ENCODE measurements around the gene FAM229A.
A peak's percentile ranks its signal among the peaks of the same experiment; 100 is the strongest.

Gene FAM229A

DNA sequence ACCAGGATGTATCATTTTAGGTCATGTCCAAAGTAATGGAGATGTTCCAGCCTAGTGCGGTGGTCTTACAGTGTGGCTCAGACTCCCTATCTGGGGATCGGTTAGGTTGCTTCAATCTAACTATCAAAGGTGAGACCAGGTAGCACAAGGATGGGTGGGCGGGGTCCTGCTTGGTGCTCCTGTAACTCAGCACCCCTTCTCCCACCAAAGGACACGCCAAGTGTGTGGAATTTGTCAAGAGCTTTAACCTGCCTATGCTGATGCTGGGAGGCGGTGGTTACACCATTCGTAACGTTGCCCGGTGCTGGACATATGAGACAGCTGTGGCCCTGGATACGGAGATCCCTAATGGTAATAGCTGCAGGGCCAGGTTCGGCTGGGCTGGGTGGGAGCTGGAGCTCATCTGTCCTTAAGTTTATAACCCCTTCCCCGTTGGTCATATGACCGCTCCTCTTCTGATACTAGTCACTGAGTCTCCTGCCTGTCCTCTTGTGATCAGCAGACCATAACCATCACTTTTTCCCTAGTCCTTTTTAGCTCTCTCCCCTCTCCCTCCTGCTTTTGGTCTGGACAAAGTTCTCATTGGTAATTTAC is 31.6 kb downstream of the FAM229A start:
- no peaks in the 10 kb centered on the region for H3K9me3 ChIP-seq (ENCODE audit: control insufficient read depth, low read length)
- peaks cover 68 to 83% of the 10 kb centered on the region in 2 experiments for H3K36me3 ChIP-seq (ENCODE audit: control insufficient read depth in 1 of 2, insufficient read depth in 2 of 2, low read depth in 1 of 2, low read length in 2 of 2)
- peaks cover 8% of the 10 kb centered on the region for H3K79me1 ChIP-seq (replicated peaks; ENCODE audit: low read length, poor library complexity, severe bottlenecking)
- H2BK12ac ChIP-seq (ENCODE audit: low read length in 2 of 2), result no peak overlapping the region
- H3K4me1 ChIP-seq (ENCODE audit: control insufficient read depth, insufficient read depth, low read depth, low read length), result peaks cover 19% of the 10 kb centered on the region
- no peaks in the 10 kb centered on the region for H3K27me3 ChIP-seq (ENCODE audit: control insufficient read depth in 1 of 2, insufficient read depth in 1 of 2, low read length in 2 of 2)
- no peak overlapping the region for H3K23ac ChIP-seq (ENCODE audit: low read length in 2 of 2)
- H3K4me2 ChIP-seq (ENCODE audit: low read length, poor library complexity, severe bottlenecking), result no peak overlapping the region
- H2BK15ac ChIP-seq (ENCODE audit: low read depth, poor library complexity, severe bottlenecking), result no peak overlapping the region
- no peak overlapping the region for H2AFZ ChIP-seq (ENCODE audit: low read depth, low read length)
- no peak overlapping the region for H2AK5ac ChIP-seq (ENCODE audit: low read length, severe bottlenecking)
- H4K91ac ChIP-seq (ENCODE audit: low read length), result no peak overlapping the region
- no peak overlapping the region for H2BK120ac ChIP-seq (ENCODE audit: low read depth, low read length)
- H3K4ac ChIP-seq (ENCODE audit: low read depth in 1 of 2, low read length in 2 of 2), result no peak overlapping the region
- no peak overlapping the region for H2BK5ac ChIP-seq (ENCODE audit: low read depth, low read length, poor library complexity, severe bottlenecking)
- no peak overlapping the region for H4K8ac ChIP-seq (ENCODE audit: low read length)
- no peak overlapping the region for H3K4me3 ChIP-seq (ENCODE audit: insufficient read depth in 1 of 2, low read depth in 1 of 2, low read length in 2 of 2)
- H3K9ac ChIP-seq (ENCODE audit: low read length), result no peak overlapping the region
- H3K18ac ChIP-seq (ENCODE audit: low read depth in 1 of 2, low read length in 2 of 2), result no peak overlapping the region
- no peak for DNase-seq
- 90% methylated on average over 12 of the region's 12 CpGs for WGBS
- no peak overlapping the region for H3K14ac ChIP-seq (ENCODE audit: low read length in 2 of 2)
- no peak overlapping the region for H3K27ac ChIP-seq (ENCODE audit: low read length, poor library complexity, severe bottlenecking)

DNA sequence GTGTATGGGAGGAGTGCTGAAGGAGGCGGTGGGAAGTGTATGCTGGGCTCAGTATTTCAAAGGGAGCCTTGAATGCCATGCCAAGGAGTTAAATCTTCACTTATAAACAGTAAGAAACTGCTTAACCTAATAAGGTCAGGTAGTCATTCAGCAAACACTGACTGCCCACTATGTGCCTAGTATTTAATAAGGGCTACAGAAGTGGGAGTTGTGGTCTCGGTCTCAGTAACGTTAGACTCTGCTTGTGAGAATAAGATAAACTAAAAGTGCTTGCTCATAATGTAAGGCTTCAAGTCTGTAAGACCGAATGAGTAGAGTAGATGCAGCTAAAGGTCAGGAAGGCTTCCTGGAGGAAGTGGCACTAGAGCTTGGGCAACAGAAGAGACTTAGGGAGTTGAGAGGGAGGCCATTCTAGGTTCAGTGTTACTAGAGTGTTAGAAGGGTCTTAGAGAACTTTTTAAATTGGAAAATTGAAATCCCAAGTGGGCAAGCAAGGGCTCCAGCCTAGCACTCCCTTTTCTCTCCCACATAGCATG is 32.3 kb downstream of the FAM229A start:
- Histone ChIP-seq H4K91ac (ENCODE audit: low read length) (no peak overlapping the region), H3K9ac (ENCODE audit: low read length) (no peak overlapping the region), H3K4me1 (ENCODE audit: control insufficient read depth, insufficient read depth, low read depth, low read length) (peaks cover 19% of the 10 kb centered on the region), H2BK15ac (ENCODE audit: low read depth, poor library complexity, severe bottlenecking) (peak overlapping the region; percentile 21), H3K27ac (ENCODE audit: low read length, poor library complexity, severe bottlenecking) (no peak overlapping the region), H3K27me3 (ENCODE audit: control insufficient read depth in 1 of 2, insufficient read depth in 1 of 2, low read length in 2 of 2) (no peaks in the 10 kb centered on the region), H3K36me3 (ENCODE audit: control insufficient read depth in 1 of 2, insufficient read depth in 2 of 2, low read depth in 1 of 2, low read length in 2 of 2) (peaks cover 68 to 87% of the 10 kb centered on the region in 2 experiments), H3K4ac (ENCODE audit: low read depth in 1 of 2, low read length in 2 of 2) (no peak overlapping the region), H3K23ac (ENCODE audit: low read length in 2 of 2) (no peak overlapping the region), H4K8ac (ENCODE audit: low read length) (no peak overlapping the region), H3K79me1 (replicated peaks; ENCODE audit: low read length, poor library complexity, severe bottlenecking) (peaks cover 8% of the 10 kb centered on the region), H3K18ac (ENCODE audit: low read depth in 1 of 2, low read length in 2 of 2) (no peak overlapping the region), H3K4me2 (ENCODE audit: low read length, poor library complexity, severe bottlenecking) (no peak overlapping the region), H2BK120ac (ENCODE audit: low read depth, low read length) (no peak overlapping the region), H2BK12ac (ENCODE audit: low read length in 2 of 2) (no peak overlapping the region), H3K14ac (ENCODE audit: low read length in 2 of 2) (no peak overlapping the region), H2BK5ac (ENCODE audit: low read depth, low read length, poor library complexity, severe bottlenecking) (no peak overlapping the region), H2AFZ (ENCODE audit: low read depth, low read length) (no peak overlapping the region), H3K9me3 (ENCODE audit: control insufficient read depth, low read length) (no peaks in the 10 kb centered on the region), H3K4me3 (ENCODE audit: insufficient read depth in 1 of 2, low read depth in 1 of 2, low read length in 2 of 2) (no peak overlapping the region), H2AK5ac (ENCODE audit: low read length, severe bottlenecking) (no peak overlapping the region)
- no peak for DNase-seq
- 98% methylated on average over 3 of the region's 4 CpGs for WGBS

DNA sequence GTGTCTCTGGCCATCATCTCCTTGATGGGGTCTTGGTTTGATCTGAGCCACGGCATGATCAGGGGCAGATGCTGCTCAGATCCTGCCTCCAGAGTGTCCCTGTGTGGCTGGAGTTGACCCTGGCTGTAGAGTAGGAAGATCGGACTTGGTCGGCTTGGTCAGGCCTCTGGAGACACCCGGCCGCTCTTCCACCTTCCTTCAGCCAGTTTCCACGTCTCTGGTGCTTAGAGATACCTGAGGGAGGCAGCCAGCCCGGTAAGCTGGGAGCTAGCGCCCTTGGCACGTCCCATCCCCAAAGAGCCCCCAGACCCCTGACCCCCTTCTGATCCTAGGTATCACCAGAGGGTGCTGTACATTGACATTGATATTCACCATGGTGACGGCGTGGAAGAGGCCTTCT is 35.1 kb downstream of the FAM229A start:
- Histone ChIP-seq H2AK5ac (ENCODE audit: low read length, severe bottlenecking) (no peak overlapping the region), H3K9me3 (ENCODE audit: control insufficient read depth, low read length) (no peaks in the 10 kb centered on the region), H3K4me2 (ENCODE audit: low read length, poor library complexity, severe bottlenecking) (no peak overlapping the region), H3K9ac (ENCODE audit: low read length) (no peak overlapping the region), H3K79me1 (replicated peaks; ENCODE audit: low read length, poor library complexity, severe bottlenecking) (peaks cover 22% of the 10 kb centered on the region), H3K4me1 (ENCODE audit: control insufficient read depth, insufficient read depth, low read depth, low read length) (peaks cover 3% of the 10 kb centered on the region), H2BK5ac (ENCODE audit: low read depth, low read length, poor library complexity, severe bottlenecking) (no peak overlapping the region), H3K27ac (ENCODE audit: low read length, poor library complexity, severe bottlenecking) (no peak overlapping the region), H2BK120ac (ENCODE audit: low read depth, low read length) (no peak overlapping the region), H3K14ac (ENCODE audit: low read length in 2 of 2) (no peak overlapping the region), H3K27me3 (ENCODE audit: control insufficient read depth in 1 of 2, insufficient read depth in 1 of 2, low read length in 2 of 2) (no peaks in the 10 kb centered on the region), H3K23ac (ENCODE audit: low read length in 2 of 2) (no peak overlapping the region), H3K18ac (ENCODE audit: low read depth in 1 of 2, low read length in 2 of 2) (no peak overlapping the region), H2BK12ac (ENCODE audit: low read length in 2 of 2) (no peak overlapping the region), H3K4me3 (ENCODE audit: insufficient read depth in 1 of 2, low read depth in 1 of 2, low read length in 2 of 2) (no peak overlapping the region), H4K8ac (ENCODE audit: low read length) (no peak overlapping the region), H2AFZ (ENCODE audit: low read depth, low read length) (no peak overlapping the region), H2BK15ac (ENCODE audit: low read depth, poor library complexity, severe bottlenecking) (no peak overlapping the region), H4K91ac (ENCODE audit: low read length) (no peak overlapping the region), H3K4ac (ENCODE audit: low read depth in 1 of 2, low read length in 2 of 2) (no peak overlapping the region), H3K36me3 (ENCODE audit: control insufficient read depth in 1 of 2, insufficient read depth in 2 of 2, low read depth in 1 of 2, low read length in 2 of 2) (peaks cover 61 to 72% of the 10 kb centered on the region in 2 experiments)
- no peak for DNase-seq
- over 99% methylated on average over 11 of the region's 11 CpGs for WGBS

DNA sequence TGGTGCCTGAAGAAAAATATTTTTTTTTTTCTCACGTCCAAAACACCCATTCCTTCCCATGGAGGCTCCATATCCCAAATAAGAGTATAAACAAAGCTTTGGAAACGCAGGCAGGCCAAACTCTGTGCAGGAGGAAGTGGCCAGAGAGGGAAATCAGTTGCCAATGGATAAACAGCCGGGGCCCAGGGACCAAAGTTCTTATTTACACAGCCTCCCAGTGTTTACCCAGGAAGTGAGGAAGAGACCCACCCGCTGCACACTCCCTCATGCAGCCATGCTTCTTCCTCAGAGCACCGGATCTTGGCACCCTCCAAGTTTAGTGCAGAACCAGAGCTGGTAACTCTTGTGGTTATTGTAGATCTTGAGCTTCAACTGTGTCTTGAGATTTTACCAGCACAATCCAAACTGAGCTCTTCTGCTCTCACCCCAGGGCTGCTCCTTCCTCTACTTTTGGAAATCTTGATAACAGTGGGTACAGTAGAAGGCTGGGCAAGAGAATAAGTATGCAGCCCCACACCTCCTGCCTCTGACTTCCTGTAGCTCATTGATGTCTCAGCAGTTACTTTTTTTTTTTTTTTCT is 40.5 kb downstream of the FAM229A start:
- Histone ChIP-seq H3K9me3 (ENCODE audit: control insufficient read depth, low read length) (no peaks in the 10 kb centered on the region), H3K4me1 (ENCODE audit: control insufficient read depth, insufficient read depth, low read depth, low read length) (peaks cover 3% of the 10 kb centered on the region), H3K18ac (ENCODE audit: low read depth in 1 of 2, low read length in 2 of 2) (no peak overlapping the region), H3K4ac (ENCODE audit: low read depth in 1 of 2, low read length in 2 of 2) (no peak overlapping the region), H3K27me3 (ENCODE audit: control insufficient read depth in 1 of 2, insufficient read depth in 1 of 2, low read length in 2 of 2) (no peaks in the 10 kb centered on the region), H3K4me3 (ENCODE audit: insufficient read depth in 1 of 2, low read depth in 1 of 2, low read length in 2 of 2) (no peak overlapping the region), H3K9ac (ENCODE audit: low read length) (no peak overlapping the region), H3K79me1 (replicated peaks; ENCODE audit: low read length, poor library complexity, severe bottlenecking) (peaks cover 30% of the 10 kb centered on the region), H4K91ac (ENCODE audit: low read length) (no peak overlapping the region), H2BK5ac (ENCODE audit: low read depth, low read length, poor library complexity, severe bottlenecking) (no peak overlapping the region), H3K23ac (ENCODE audit: low read length in 2 of 2) (no peak overlapping the region), H2AK5ac (ENCODE audit: low read length, severe bottlenecking) (no peak overlapping the region), H3K4me2 (ENCODE audit: low read length, poor library complexity, severe bottlenecking) (no peak overlapping the region), H2BK120ac (ENCODE audit: low read depth, low read length) (no peak overlapping the region), H3K36me3 (ENCODE audit: control insufficient read depth in 1 of 2, insufficient read depth in 2 of 2, low read depth in 1 of 2, low read length in 2 of 2) (peaks cover 32 to 44% of the 10 kb centered on the region in 2 experiments), H4K8ac (ENCODE audit: low read length) (peak overlapping the region; percentile 62), H3K14ac (ENCODE audit: low read length in 2 of 2) (no peak overlapping the region), H2BK12ac (ENCODE audit: low read length in 2 of 2) (no peak overlapping the region), H2AFZ (ENCODE audit: low read depth, low read length) (no peak overlapping the region), H2BK15ac (ENCODE audit: low read depth, poor library complexity, severe bottlenecking) (no peak overlapping the region), H3K27ac (ENCODE audit: low read length, poor library complexity, severe bottlenecking) (peak overlapping the region; percentile 13)
- WGBS, result 74% methylated on average over 3 of the region's 5 CpGs
- DNase-seq, result no peak
